Loucy (cell line): ENCODE measurements around the gene PCDH17.

ENCODE experiments used
- H2AFZ ChIP-seq: fragments of 200-600 bp; sonication (generic); 2 replicates; pipeline ENCODE4 v1.6.0; 2016; ENCODE audit warnings: antibody characterized with exemption, mild to moderate bottlenecking, low read length, moderate library complexity
- H3F3A ChIP-seq: fragments of 200-600 bp; 2 replicates; pipeline ENCODE4 v1.6.0; 2016; ENCODE audit warnings: antibody characterized with exemption, low read depth, mild to moderate bottlenecking
- H3K27me3 ChIP-seq: fragments of 200-600 bp; sonication (generic); 2 replicates; pipeline ENCODE4 v1.6.1; 2014; ENCODE audit warnings: low read length, mild to moderate bottlenecking; ENCODE audit not compliant: insufficient read depth, poor library complexity, severe bottlenecking
- H3K36me3 ChIP-seq: fragments of 200-600 bp; sonication (generic); 2 replicates; pipeline ENCODE4 v1.6.1; 2016; ENCODE audit warnings: low read length; ENCODE audit not compliant: insufficient read depth
- H3K4me1 ChIP-seq: fragments of 200-600 bp; sonication (generic); 2 replicates; pipeline ENCODE4 v1.5.1; 2014; ENCODE audit warnings: low read length, mild to moderate bottlenecking; ENCODE audit not compliant: insufficient read depth, poor library complexity, severe bottlenecking
- H3K4me2 ChIP-seq: fragments of 200-600 bp; sonication (generic); 2 replicates; pipeline ENCODE4 v1.6.0; 2014; ENCODE audit warnings: antibody characterized with exemption, low read length, low read depth, mild to moderate bottlenecking; ENCODE audit not compliant: poor library complexity, severe bottlenecking
- H3K4me3 ChIP-seq: fragments of 200-600 bp; sonication (generic); 2 replicates; pipeline ENCODE4 v1.5.1; 2014; ENCODE audit warnings: low read length, mild to moderate bottlenecking, mixed read lengths; ENCODE audit not compliant: poor library complexity, severe bottlenecking
- H3K79me2 ChIP-seq: fragments of 200-600 bp; sonication (generic); 2 replicates; pipeline ENCODE4 v1.6.1; 2014; ENCODE audit warnings: low read length; ENCODE audit not compliant: insufficient read depth
- H3K9ac ChIP-seq: fragments of 200-600 bp; sonication (generic); 2 replicates; pipeline ENCODE4 v1.6.0; 2014; ENCODE audit warnings: mild to moderate bottlenecking, low read depth, low read length, moderate library complexity; ENCODE audit not compliant: poor library complexity, severe bottlenecking
- H3K9me2 ChIP-seq: fragments of 200-600 bp; sonication (generic); replicated peaks from 2 replicates; pipeline ENCODE4 v1.6.1; 2016; ENCODE audit warnings: low read depth, low read length, mixed read lengths
- H3K9me3 ChIP-seq: fragments of 200-600 bp; sonication (generic); 2 replicates; pipeline ENCODE4 v1.6.1; 2014; ENCODE audit warnings: mild to moderate bottlenecking, antibody characterized with exemption, low read length, low read depth; ENCODE audit not compliant: insufficient read depth
- H4K20me1 ChIP-seq: fragments of 200-600 bp; sonication (generic); 2 replicates; pipeline ENCODE4 v1.6.0; 2014; ENCODE audit warnings: antibody characterized with exemption, low read length, mild to moderate bottlenecking; ENCODE audit not compliant: insufficient read depth, poor library complexity, severe bottlenecking
- CTCF ChIP-seq: fragments of 200-600 bp; sonication (generic); conservative IDR thresholded peaks from 2 replicates; pipeline ENCODE4 v1.5.1; 2014; ENCODE audit warnings: mild to moderate bottlenecking, antibody characterized with exemption, low read length
- EZH2phosphoT487 ChIP-seq: fragments of 200-600 bp; IDR thresholded peaks from 2 replicates; pipeline ENCODE4 v1.6.1; 2018; ENCODE audit warnings: antibody characterized with exemption, mild to moderate bottlenecking, moderate library complexity, borderline replicate concordance

Gene PCDH17

GRCh38 chr13:57739089-57739488 is 107.5 kb downstream of the PCDH17 start:
- Histone ChIP-seq H2AFZ (no peak overlapping the region), H3K4me1 (no peaks in the 10 kb centered on the region), H3F3A (no peaks in the 10 kb centered on the region), H3K9ac (no peak overlapping the region), H3K36me3 (no peaks in the 10 kb centered on the region), H3K79me2 (no peaks in the 10 kb centered on the region), H3K4me2 (no peak overlapping the region), H3K4me3 (no peak overlapping the region), H3K9me3 (no peaks in the 10 kb centered on the region), H3K9me2 (no peaks in the 10 kb centered on the region), H4K20me1 (no peaks in the 10 kb centered on the region), H3K27me3 (no peaks in the 10 kb centered on the region)
- TF ChIP-seq EZH2phosphoT487 (no peak), CTCF (no peak)

- Histone ChIP-seq H3K79me2 (no peaks in the 10 kb centered on the region), H2AFZ (no peak overlapping the region), H3K9ac (no peak overlapping the region), H3K9me3 (no peaks in the 10 kb centered on the region), H4K20me1 (no peaks in the 10 kb centered on the region), H3K4me2 (no peak overlapping the region), H3K9me2 (no peaks in the 10 kb centered on the region), H3K4me1 (no peaks in the 10 kb centered on the region), H3K36me3 (no peaks in the 10 kb centered on the region), H3K4me3 (no peak overlapping the region), H3F3A (no peaks in the 10 kb centered on the region), H3K27me3 (no peaks in the 10 kb centered on the region)
- TF ChIP-seq CTCF, result no peak
- no peak for TF ChIP-seq EZH2phosphoT487
Measured at GRCh38 chr13:57739543-57740190, 108.1 kb downstream of the PCDH17 start.

GRCh38 chr13:57740719-57741118 is 109.2 kb downstream of the PCDH17 start:
- no peaks in the 10 kb centered on the region for H3K9me2 ChIP-seq

More at GRCh38 chr13:57740719-57741118, 109.2 kb downstream of the PCDH17 start:
- H3K36me3 ChIP-seq, result no peaks in the 10 kb centered on the region
- H3K4me1 ChIP-seq, result no peaks in the 10 kb centered on the region
- H3K9ac ChIP-seq, result no peak overlapping the region
- no peaks in the 10 kb centered on the region for H3K27me3 ChIP-seq
- H3K79me2 ChIP-seq, result no peaks in the 10 kb centered on the region
- no peak overlapping the region for H2AFZ ChIP-seq
- no peak overlapping the region for H3K4me3 ChIP-seq
- TF ChIP-seq CTCF (no peak), EZH2phosphoT487 (no peak)
- H3F3A ChIP-seq, result no peaks in the 10 kb centered on the region
- no peaks in the 10 kb centered on the region for H4K20me1 ChIP-seq
- H3K4me2 ChIP-seq, result no peak overlapping the region
- no peaks in the 10 kb centered on the region for H3K9me3 ChIP-seq
